K562 (cell line): ENCODE data around the gene POLN. TPM values are rescaled to one million over a fixed set of nuclear protein-coding genes. Genes with fewer than 3 reads are reported as not detected.

Source experiments
- ATAC-seq: fragments of 200-7000 bp; cut with Tn5 transposase; 3 replicates; pipeline ENCODE4 v1.9.1; 2020; ENCODE audit warnings: moderate library complexity
- BruUV-seq: library from RNA; stranded (reverse); fragments of 400-500 nt; replicated peaks from 2 replicates; lab custom pipeline; 2021; lab: Mats Ljungman, UMichigan
- CTCF ChIA-PET: fragments of 300-600 bp; formaldehyde crosslinking; extraction: SDS; loops from one replicate; lab custom pipeline; 2021; ENCODE audit warnings: low intra/inter-chr PET ratio; lab: Yijun Ruan, JAX
- POLR2A ChIA-PET: fragments of 300-600, 350-650 bp; sonication (Branson Sonifier 250); formaldehyde crosslinking; extraction: SDS; loops from one replicate; lab custom pipeline; 2021; ENCODE audit warnings: antibody characterized with exemption, inconsistent platforms; lab: Yijun Ruan, JAX
- DNase-seq, 4 experiments: peaks; one replicate each; pipeline versions ENCODE4 v3.0.0 to v3.0.0-alpha.2; 2011 to 2018; ENCODE audit warnings: low spot score in 3 of 4, mixed read lengths in 3 of 4; ENCODE audit errors: extremely low read depth in 1 of 4
- FAIRE-seq: peaks from 2 replicates; lab custom pipeline; 2011; peaks lifted over from hg19 to GRCh38; lab: Jason Lieb, UNC
- H2AFZ ChIP-seq: 2 replicates; pipeline ENCODE4 v1.6.0; 2011; ENCODE audit warnings: low read depth, low read length, control low read depth, inconsistent platforms
- H3K27ac ChIP-seq: fragments of 200-600 bp; 3 replicates; pipeline ENCODE4 v1.8.0; 2011; ENCODE audit warnings: low read depth, mild to moderate bottlenecking, control low read depth, inconsistent platforms, low read length, moderate library complexity, mixed read lengths; ENCODE audit errors: extremely low read depth
- H3K27me3 ChIP-seq, 2 experiments: fragments of 300-600 bp in 1 of 2; 2 replicates in 1 of 2; 3 replicates in 1 of 2; pipeline versions ENCODE4 v1.6.0 to v1.8.0; 2011; ENCODE audit warnings: inconsistent platforms in 2 of 2, low read length in 2 of 2, mild to moderate bottlenecking in 1 of 2, mixed read lengths in 1 of 2, moderate library complexity in 1 of 2; ENCODE audit not compliant: control insufficient read depth in 2 of 2, insufficient read depth in 2 of 2
- H3K36me3 ChIP-seq: fragments of 300-600 bp; 3 replicates; pipeline ENCODE4 v1.8.0; 2011; ENCODE audit warnings: mild to moderate bottlenecking, low read length, inconsistent platforms; ENCODE audit not compliant: control insufficient read depth, insufficient read depth
- H3K4me1 ChIP-seq, 2 experiments: fragments of 200-600 bp in 1 of 2; replicated peaks in 1 of 2; 2 replicates in 1 of 2; 3 replicates in 1 of 2; pipeline versions ENCODE4 v1.5.1 to v1.8.0; 2011; ENCODE audit warnings: inconsistent platforms in 2 of 2, low read length in 2 of 2, mild to moderate bottlenecking in 1 of 2, mixed read lengths in 1 of 2, moderate library complexity in 1 of 2; ENCODE audit not compliant: control insufficient read depth in 2 of 2, insufficient read depth in 2 of 2
- H3K4me2 ChIP-seq: 2 replicates; pipeline ENCODE4 v1.6.1; 2011; ENCODE audit warnings: low read length, control low read depth, inconsistent platforms, mixed read lengths; ENCODE audit not compliant: insufficient read depth
- H3K4me3 ChIP-seq: fragments of 200-600 bp; sonication (generic), shearing (Covaris generic); 2 replicates; pipeline ENCODE4 v1.5.1; 2016; ENCODE audit warnings: control low read depth, inconsistent platforms
- H3K79me2 ChIP-seq: fragments of 200-600 bp; 3 replicates; pipeline ENCODE4 v1.8.0; 2011; ENCODE audit warnings: low read length, inconsistent platforms; ENCODE audit not compliant: control insufficient read depth, insufficient read depth
- H3K9ac ChIP-seq, 2 experiments: 2 replicates each; pipeline versions ENCODE4 v1.6.0 to v1.6.1; 2011; ENCODE audit warnings: low read depth in 2 of 2, low read length in 2 of 2, control low read depth in 1 of 2, inconsistent platforms in 1 of 2, mild to moderate bottlenecking in 1 of 2, mixed read lengths in 1 of 2; ENCODE audit not compliant: insufficient read depth in 1 of 2
- H3K9me1 ChIP-seq: one replicate; pipeline ENCODE4 v1.6.0; 2011; ENCODE audit warnings: inconsistent platforms, mild to moderate bottlenecking, low read length, moderate library complexity; ENCODE audit not compliant: control insufficient read depth, insufficient read depth
- H3K9me3 ChIP-seq: replicated peaks from 2 replicates; pipeline ENCODE4 v1.5.1; 2011; ENCODE audit warnings: low read depth, low read length, inconsistent platforms; ENCODE audit not compliant: control insufficient read depth, insufficient read depth
- H4K20me1 ChIP-seq: replicated peaks from 2 replicates; pipeline ENCODE4 v1.6.1; 2011; ENCODE audit warnings: low read length, inconsistent platforms, mixed read lengths; ENCODE audit not compliant: control insufficient read depth, insufficient read depth
- POLR2G ChIP-seq: fragments of 200-400 bp; formaldehyde crosslinking; IDR thresholded peaks from 2 replicates; pipeline ENCODE4 v1.6.1; 2017; ENCODE audit warnings: low read depth, mild to moderate bottlenecking, antibody characterized with exemption, low read length, moderate library complexity
- ZNF197 ChIP-seq: fragments of 200-800 bp; sonication (Bioruptor generic); IDR thresholded peaks from 2 replicates; pipeline ENCODE4 v1.6.1; 2016; ENCODE audit warnings: low read depth, missing genetic modification characterization, missing compliant biosample characterization
- ZNF696 ChIP-seq: fragments of 250-450 bp; sonication (Bioruptor Pico); conservative IDR thresholded peaks from 2 replicates; pipeline ENCODE4 v1.4.0; 2020; ENCODE audit warnings: mild to moderate bottlenecking, moderate library complexity
- WGBS: fragments of 100-300 bp; shearing (Covaris generic); methylation state at CpG from one replicate; pipeline ENCODE4 v1.1.6; 2016; ENCODE audit warnings: low coverage, mixed read lengths; ENCODE audit not compliant: insufficient coverage; ENCODE audit errors: missing lambda C conversion rate; 5-methylcytosine and 5-hydroxymethylcytosine counted together
- in situ Hi-C: fragments of 300-500 bp; cut with MboI; formaldehyde crosslinking; loops from 4 replicates; pipeline ENCODE4 v1.15.0; 2018; ENCODE audit warnings: inconsistent platforms, mixed read lengths
- intact Hi-C: fragments of 100-400 bp; cut with micrococcal nuclease; formaldehyde crosslinking; loops from 2 replicates; pipeline ENCODE4 v1.14.2; 2022
- polyA plus RNA-seq, 8 experiments: library from polyadenylated mRNA; depleted of rRNA in 4 of 8; stranded (reverse) in 5 of 8; unstranded in 3 of 8; fragments of >200 nt; fragmentation: Nextera tagmentation in 2 of 8; fragmentation: Illumina TruSeq in 1 of 8; extraction: Ambion mirVana in 2 of 8; extraction: Trizol in 1 of 8; gene quantifications; 2 replicates each; pipeline versions ENCODE4 v1.2.1 to v1.2.3, GENCODE V29; 2011 to 2014; ENCODE audit warnings: inconsistent platforms in 1 of 8, missing spikeins in 1 of 8
- total RNA-seq, 7 experiments: library from RNA; depleted of rRNA in 6 of 7; stranded (reverse); fragments of >200 nt in 6 of 7; fragmentation: Illumina TruSeq in 2 of 7; extraction: Trizol in 2 of 7; gene quantifications; 2 replicates each; pipeline versions ENCODE4 v1.2.1 to v1.2.3, GENCODE V29; 2011 to 2021; ENCODE audit warnings: low replicate concordance in 1 of 7

The POLN gene
- total and polyA plus RNA-seq, 9 of the 15 experiments (the other 6 are each of a cell fraction or from before 2014, with no cell fraction given): 0.08 to 0.91 (median 0.32) TPM

- DNase-seq: no peak
- H3K27me3 ChIP-seq: no peaks in the 10 kb centered on the region
- H3K79me2 ChIP-seq: no peaks in the 10 kb centered on the region
- H3K9me1 ChIP-seq: no peaks in the 10 kb centered on the region
- no peak for ATAC-seq
- ChIA-PET CTCF (no interaction called here), POLR2A (interaction anchor here (0.6 to 1.2 kb wide), 4 partner anchors 8 to 52 kb away, joined by 3 to 10 read pairs (median 3); no protein-coding TSS in a partner anchor)
- no peak overlapping the region for H2AFZ ChIP-seq
- no peak overlapping the region for H3K4me3 ChIP-seq
- H3K4me1 ChIP-seq: peaks cover 5 to 81% of the 10 kb centered on the region in 2 experiments; a peak in 4 of 5 replicates
- H3K36me3 ChIP-seq: no peaks in the 10 kb centered on the region
- 56% methylated on average over 21 of the region's 21 CpGs for WGBS
- no TSS peak for BruUV-seq
- no peaks in the 10 kb centered on the region; the same call in 1 of the 2 replicates for H4K20me1 ChIP-seq
- FAIRE-seq: no peak
- H3K9ac ChIP-seq: no peak overlapping the region
- intact Hi-C loops: loop anchor here (10.0 kb wide), 1 partner anchor 167 kb away; the partner anchor contains the start of genes CFAP99 and ZFYVE28
- in situ Hi-C loops: no loop called here
- H3K27ac ChIP-seq: no peak overlapping the region
- H3K4me2 ChIP-seq: no peak overlapping the region
- no peak for TF ChIP-seq ZNF696 (CRISPR knock-in tag)
- peak; percentile 32; the same call in 1 of the 2 replicates for TF ChIP-seq POLR2G
- no peak for TF ChIP-seq ZNF197 (CRISPR knock-in tag)
- TF ChIP-seq, all 486 proteins: peak for 1
- H3K9me3 ChIP-seq: no peaks in the 10 kb centered on the region
Measured at GRCh38 chr4:2248044-2248780, 6.3 kb upstream of the POLN start.
